OCI-LY3 (cell line): ENCODE measurements around the gene ZNF613.

Experiments used
- H2AFZ ChIP-seq: fragments of 200-600, 300-600 bp; shearing (Covaris generic); 2 replicates; pipeline ENCODE4 v1.6.0; 2014; ENCODE audit warnings: antibody characterized with exemption, low read depth, low read length
- H3K27ac ChIP-seq: fragments of 200-600, 300-600 bp; sonication (generic); 2 replicates; pipeline ENCODE4 v1.5.1; 2014; ENCODE audit warnings: mild to moderate bottlenecking, low read length, moderate library complexity, mixed read lengths
- H3K27me3 ChIP-seq: fragments of 200-600, 300-600 bp; sonication (generic); 2 replicates; pipeline ENCODE4 v1.6.1; 2014; ENCODE audit warnings: low read depth, low read length, mixed read lengths
- H3K36me3 ChIP-seq: fragments of 200-600, 300-600 bp; sonication (generic); replicated peaks from 2 replicates; pipeline ENCODE3; 2014; ENCODE audit warnings: low read depth, low read length, mixed read lengths
- H3K4me1 ChIP-seq: fragments of 300-600, 200-600 bp; sonication (generic); 2 replicates; pipeline ENCODE4 v1.6.1; 2014; ENCODE audit warnings: low read length, mixed read lengths
- H3K4me2 ChIP-seq: fragments of 200-600, 300-600 bp; sonication (generic); 2 replicates; pipeline ENCODE4 v1.6.1; 2014; ENCODE audit warnings: low read length, mixed read lengths
- H3K4me3 ChIP-seq: fragments of 300-600, 200-600 bp; sonication (generic); 2 replicates; pipeline ENCODE4 v1.5.1; 2014; ENCODE audit warnings: antibody characterized with exemption, mild to moderate bottlenecking, low read length, moderate library complexity
- H3K79me2 ChIP-seq: fragments of 300-600, 200-600 bp; shearing (Covaris generic); 2 replicates; pipeline ENCODE4 v1.6.1; 2014; ENCODE audit warnings: mild to moderate bottlenecking, low read length, mixed read lengths
- H3K9ac ChIP-seq: fragments of 300-600, 200-600 bp; shearing (Covaris generic); 2 replicates; pipeline ENCODE4 v1.6.0; 2014; ENCODE audit warnings: mild to moderate bottlenecking, low read length, moderate library complexity
- H3K9me3 ChIP-seq: fragments of 200-600, 300-600 bp; shearing (Covaris generic); 2 replicates; pipeline ENCODE4 v1.6.1; 2014; ENCODE audit warnings: low read length, mixed read lengths; ENCODE audit not compliant: insufficient read depth
- H4K20me1 ChIP-seq: fragments of 200-600, 300-600 bp; sonication (generic); 2 replicates; pipeline ENCODE4 v1.6.1; 2016; ENCODE audit warnings: low read length, mixed read lengths; ENCODE audit not compliant: insufficient read depth
- EZH2phosphoT487 ChIP-seq: fragments of 200-600 bp; shearing (Covaris generic); IDR thresholded peaks from 2 replicates; pipeline ENCODE4 v1.6.1; 2018; ENCODE audit warnings: antibody characterized with exemption, mixed run types, low read depth
- TF ChIP-seq, protein P1 (sequence below): fragments of 200-600, 300-600 bp; sonication (generic); IDR thresholded peaks from 2 replicates; pipeline ENCODE4 v1.5.1; 2014; ENCODE audit warnings: antibody characterized with exemption, low read length, low read depth

Gene ZNF613

DNA sequence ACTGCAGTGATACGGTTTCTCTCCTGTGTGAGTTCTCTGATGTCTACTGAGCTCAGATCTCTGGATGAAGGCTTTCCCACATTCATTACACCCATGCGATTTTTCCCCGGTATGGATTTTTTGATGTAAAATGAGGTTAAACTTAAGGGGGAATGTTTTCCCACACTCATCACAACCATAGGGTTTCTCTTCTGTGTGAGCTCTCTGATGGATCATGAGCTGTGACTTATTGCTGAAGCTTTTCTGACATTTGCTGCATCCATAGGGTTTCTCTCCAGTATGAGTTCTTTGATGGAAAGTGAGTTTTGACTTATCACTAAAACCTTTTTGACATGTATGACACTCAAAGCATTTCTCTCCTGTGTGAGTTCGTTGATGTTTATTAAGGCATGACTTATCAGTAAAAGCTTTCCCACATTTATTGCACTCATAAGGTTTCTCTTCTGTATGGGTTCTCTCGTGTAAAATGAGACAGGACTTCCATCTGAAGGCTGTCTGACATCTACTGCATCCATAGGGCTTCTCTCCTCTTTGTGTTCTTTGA, 11.9 kb upstream of the ZNF613 start:
- Histone ChIP-seq H3K27ac (no peak overlapping the region), H4K20me1 (no peaks in the 10 kb centered on the region), H3K9me3 (peaks cover 48% of the 10 kb centered on the region), H3K79me2 (no peaks in the 10 kb centered on the region), H3K4me1 (peaks cover 6% of the 10 kb centered on the region; the same call in 1 of the 2 replicates), H3K36me3 (no peaks in the 10 kb centered on the region), H3K4me3 (no peak overlapping the region), H3K27me3 (no peaks in the 10 kb centered on the region), H2AFZ (no peak overlapping the region), H3K4me2 (no peak overlapping the region), H3K9ac (no peak overlapping the region)
- TF ChIP-seq, protein P1, sequence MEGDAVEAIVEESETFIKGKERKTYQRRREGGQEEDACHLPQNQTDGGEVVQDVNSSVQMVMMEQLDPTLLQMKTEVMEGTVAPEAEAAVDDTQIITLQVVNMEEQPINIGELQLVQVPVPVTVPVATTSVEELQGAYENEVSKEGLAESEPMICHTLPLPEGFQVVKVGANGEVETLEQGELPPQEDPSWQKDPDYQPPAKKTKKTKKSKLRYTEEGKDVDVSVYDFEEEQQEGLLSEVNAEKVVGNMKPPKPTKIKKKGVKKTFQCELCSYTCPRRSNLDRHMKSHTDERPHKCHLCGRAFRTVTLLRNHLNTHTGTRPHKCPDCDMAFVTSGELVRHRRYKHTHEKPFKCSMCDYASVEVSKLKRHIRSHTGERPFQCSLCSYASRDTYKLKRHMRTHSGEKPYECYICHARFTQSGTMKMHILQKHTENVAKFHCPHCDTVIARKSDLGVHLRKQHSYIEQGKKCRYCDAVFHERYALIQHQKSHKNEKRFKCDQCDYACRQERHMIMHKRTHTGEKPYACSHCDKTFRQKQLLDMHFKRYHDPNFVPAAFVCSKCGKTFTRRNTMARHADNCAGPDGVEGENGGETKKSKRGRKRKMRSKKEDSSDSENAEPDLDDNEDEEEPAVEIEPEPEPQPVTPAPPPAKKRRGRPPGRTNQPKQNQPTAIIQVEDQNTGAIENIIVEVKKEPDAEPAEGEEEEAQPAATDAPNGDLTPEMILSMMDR = no peak
- no peak for TF ChIP-seq EZH2phosphoT487

DNA sequence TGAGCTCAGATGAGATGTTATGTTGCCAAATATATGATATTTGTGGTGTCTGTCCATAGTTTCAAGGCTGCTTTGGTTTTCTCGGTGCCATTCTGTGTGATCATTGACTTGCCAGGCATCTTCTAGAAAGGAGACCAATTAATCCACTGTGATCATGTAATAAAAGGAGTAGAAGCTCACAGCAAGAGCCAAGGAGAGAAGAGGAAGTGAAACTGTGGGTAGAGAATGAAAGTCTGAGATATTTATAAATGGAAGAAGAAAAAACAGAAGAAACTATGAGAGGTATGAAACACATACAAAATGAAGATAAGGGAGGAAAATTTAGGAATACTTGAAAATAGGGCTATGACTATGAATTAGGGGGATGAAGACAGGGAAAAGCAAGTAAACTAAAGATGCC, 11.1 kb upstream of the ZNF613 start:
- no peaks in the 10 kb centered on the region for H3K79me2 ChIP-seq
- H3K27ac ChIP-seq = no peak overlapping the region
- H2AFZ ChIP-seq = no peak overlapping the region
- H3K9ac ChIP-seq = no peak overlapping the region
- no peak overlapping the region for H3K4me3 ChIP-seq
- TF ChIP-seq EZH2phosphoT487 = no peak
- TF ChIP-seq, protein P1 = no peak
- peaks cover 56% of the 10 kb centered on the region for H3K9me3 ChIP-seq
- H3K4me1 ChIP-seq = peaks cover 6% of the 10 kb centered on the region; the same call in 1 of the 2 replicates
- no peaks in the 10 kb centered on the region for H3K27me3 ChIP-seq
- no peaks in the 10 kb centered on the region for H4K20me1 ChIP-seq
- no peak overlapping the region for H3K4me2 ChIP-seq
- H3K36me3 ChIP-seq = no peaks in the 10 kb centered on the region

DNA sequence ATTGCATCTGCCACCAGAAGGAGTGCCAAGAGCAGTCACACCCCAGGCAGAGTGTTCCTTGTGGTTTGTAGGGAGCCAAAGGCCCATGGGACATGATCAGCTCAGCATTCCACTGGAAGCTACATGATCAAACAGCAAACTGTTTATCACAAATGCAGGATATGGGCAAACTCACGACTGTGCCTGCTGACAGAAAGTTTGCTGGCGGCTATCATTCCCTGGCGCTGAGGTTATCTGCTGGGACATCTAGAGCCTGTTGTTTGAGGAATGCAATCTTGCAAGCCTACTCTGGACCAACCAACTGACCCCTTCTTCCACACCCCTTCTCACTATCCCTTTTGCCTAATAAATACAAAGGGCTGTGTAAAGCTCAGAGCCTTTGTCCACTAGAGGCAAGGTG, 7.7 kb upstream of the ZNF613 start:
- Histone ChIP-seq H3K9ac (no peak overlapping the region), H3K4me3 (no peak overlapping the region), H3K79me2 (no peaks in the 10 kb centered on the region), H4K20me1 (no peaks in the 10 kb centered on the region), H3K27me3 (no peaks in the 10 kb centered on the region), H3K36me3 (no peaks in the 10 kb centered on the region), H3K27ac (no peak overlapping the region), H2AFZ (no peak overlapping the region), H3K4me1 (peaks cover 6% of the 10 kb centered on the region; the same call in 1 of the 2 replicates), H3K9me3 (peaks cover 67% of the 10 kb centered on the region), H3K4me2 (no peak overlapping the region)
- TF ChIP-seq, protein P1 = no peak
- no peak for TF ChIP-seq EZH2phosphoT487

DNA sequence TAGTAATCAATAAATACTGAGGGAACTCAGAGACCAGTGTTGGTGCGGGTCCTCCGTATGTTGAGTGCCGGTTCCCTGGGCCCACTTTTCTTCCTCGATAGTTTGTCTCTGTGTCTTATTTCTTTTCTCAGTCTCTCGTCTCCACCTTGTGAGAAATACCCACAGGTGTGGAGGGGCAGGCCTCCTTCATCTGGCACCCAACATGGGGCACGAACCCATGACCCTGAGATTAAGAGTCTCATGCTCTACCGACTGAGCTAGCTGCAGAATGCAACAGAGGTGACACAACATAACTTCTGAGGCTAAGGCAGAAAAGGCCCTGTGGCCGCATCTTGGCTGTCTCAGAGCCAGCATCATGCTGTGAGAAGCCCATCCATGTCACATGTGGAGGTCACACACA, 5.3 kb upstream of the ZNF613 start:
- Histone ChIP-seq H3K79me2 (no peaks in the 10 kb centered on the region), H3K4me3 (no peak overlapping the region), H3K9ac (no peak overlapping the region), H3K27me3 (no peaks in the 10 kb centered on the region), H3K9me3 (peaks cover 52% of the 10 kb centered on the region), H3K4me1 (peaks cover 4% of the 10 kb centered on the region; the same call in 1 of the 2 replicates), H3K27ac (no peak overlapping the region), H4K20me1 (no peaks in the 10 kb centered on the region), H3K36me3 (peaks cover 5% of the 10 kb centered on the region), H3K4me2 (no peak overlapping the region), H2AFZ (no peak overlapping the region)
- TF ChIP-seq EZH2phosphoT487 = no peak
- TF ChIP-seq, protein P1 = no peak
